Fibroblast of the aortic adventitia (primary cell): Measurements from ENCODE around the gene MRGPRF. TPM values are rescaled to one million over a fixed set of nuclear protein-coding genes. Genes with fewer than 3 reads are reported as not detected.

Experiments
- DNase-seq: peaks from one replicate; pipeline ENCODE4 v3.0.0-alpha.2; 2010; ENCODE audit warnings: low read depth
- H3K4me3 ChIP-seq: 2 replicates; pipeline ENCODE4 v1.5.1; 2011; ENCODE audit warnings: low read depth, mild to moderate bottlenecking, control low read depth, low read length, moderate library complexity
- CTCF ChIP-seq: IDR thresholded peaks from 2 replicates; pipeline ENCODE4 v1.5.1; 2011; ENCODE audit warnings: mild to moderate bottlenecking, low read length, control low read depth, inconsistent platforms; ENCODE audit not compliant: insufficient read depth
- total RNA-seq: library from RNA; depleted of rRNA; stranded (reverse); fragments of >200 nt; gene quantifications from 2 replicates; pipeline ENCODE4 v1.2.3, GENCODE V29; 2012; ENCODE audit warnings: low replicate concordance

The MRGPRF gene
- total RNA-seq, 1 donor: 41.8 TPM

GRCh38 chr11:69010361-69010891 is 2.6 kb downstream of the MRGPRF start:
- no peak for DNase-seq
- no peak for TF ChIP-seq CTCF
- H3K4me3 ChIP-seq: peak overlapping the region; percentile 64

GRCh38 chr11:69009441-69010211 is 3.4 kb downstream of the MRGPRF start:
- no peak for DNase-seq

GRCh38 chr11:69008737-69009440 is 4.2 kb downstream of the MRGPRF start:
- no peak overlapping the region for H3K4me3 ChIP-seq
- TF ChIP-seq CTCF: peak; percentile 13
- peak; percentile 97 for DNase-seq

More at GRCh38 chr11:69009441-69010211, 3.4 kb downstream of the MRGPRF start:
- TF ChIP-seq CTCF: no peak
- H3K4me3 ChIP-seq: no peak overlapping the region

- H3K4me3 ChIP-seq: no peak overlapping the region
- no peak for TF ChIP-seq CTCF
- peak; percentile 46 for DNase-seq
Measured at GRCh38 chr11:69007975-69008381, 5.1 kb downstream of the MRGPRF start.

GRCh38 chr11:69006816-69007215 is 6.2 kb downstream of the MRGPRF start:
- no peak for DNase-seq
- no peak for TF ChIP-seq CTCF
- H3K4me3 ChIP-seq: no peak overlapping the region

GRCh38 chr11:69005631-69006368 is 7.2 kb downstream of the MRGPRF start:
- no peak for TF ChIP-seq CTCF
- no peak overlapping the region for H3K4me3 ChIP-seq
- DNase-seq: no peak
